ENCODE measurements around the gene ZFP30. TPM values are rescaled to one million over a fixed set of nuclear protein-coding genes. Genes with fewer than 3 reads are reported as not detected.

The ZFP30 gene
- total and polyA plus RNA-seq, 2 of the 13 experiments (the other 11 are each of a cell fraction or from before 2014, with no cell fraction given) = 3.4 to 19.2 TPM

- peak; percentile 91; the same call in 1 of the 2 replicates for TF ChIP-seq ARID4A (CRISPR knock-in tag; IDR thresholded peaks at IDR 0.05; ENCODE audit: borderline replicate concordance)
- peak; percentile 55 for TF ChIP-seq ELF1 (CRISPR knock-in tag; IDR thresholded peaks at IDR 0.05)
- TF ChIP-seq HOXD1 (CRISPR knock-in tag; IDR thresholded peaks at IDR 0.05) = no peak
- no peak for TF ChIP-seq ZNF124 (CRISPR knock-in tag; IDR thresholded peaks at IDR 0.05)
- 0 out of 2 replicates have a peak, but pooled peaks have one; percentile 41 for TF ChIP-seq HNRNPL (IDR thresholded peaks at IDR 0.05; ENCODE audit: low read depth, low read length)
- no peak for TF ChIP-seq HNF4A (CRISPR knock-in tag; IDR thresholded peaks at IDR 0.05)
- no peak for TF ChIP-seq MNT (IDR thresholded peaks at IDR 0.05)
- no peak for TF ChIP-seq ZNF780A (CRISPR knock-in tag; IDR thresholded peaks at IDR 0.05)
- TF ChIP-seq TBX3 (IDR thresholded peaks at IDR 0.05; ENCODE audit: borderline replicate concordance) = peak; percentile 51; the same call in 1 of the 2 replicates
- TF ChIP-seq MIER2 (CRISPR knock-in tag; IDR thresholded peaks at IDR 0.05) = no peak
- TF ChIP-seq GPBP1L1 (CRISPR knock-in tag; IDR thresholded peaks at IDR 0.05) = no peak
- no peak for TF ChIP-seq ZNF484 (CRISPR knock-in tag; IDR thresholded peaks at IDR 0.05; ENCODE audit: borderline replicate concordance, low read depth)
- TF ChIP-seq POLR2G (IDR thresholded peaks at IDR 0.05; ENCODE audit: low read depth, low read length) = peak; percentile 72
- no peak for TF ChIP-seq ZSCAN20 (CRISPR knock-in tag; IDR thresholded peaks at IDR 0.05; ENCODE audit: borderline replicate concordance)
- no peak for TF ChIP-seq NFE2L1 (CRISPR knock-in tag; IDR thresholded peaks at IDR 0.05; ENCODE audit: borderline replicate concordance)
- TF ChIP-seq ZNF670 (CRISPR knock-in tag; IDR thresholded peaks at IDR 0.05; ENCODE audit: borderline replicate concordance) = no peak
- peak; percentile 53; the same call in 1 of the 2 replicates for TF ChIP-seq KDM5B (CRISPR knock-in tag; IDR thresholded peaks at IDR 0.05; ENCODE audit: borderline replicate concordance)
- TF ChIP-seq ZNF274 (CRISPR knock-in tag; IDR thresholded peaks at IDR 0.05) = no peak; the same call in 1 of the 2 replicates
- no peak for TF ChIP-seq ZNF18 (CRISPR knock-in tag; IDR thresholded peaks at IDR 0.05; ENCODE audit: insufficient replicate concordance)
- peak; percentile 26; the same call in 1 of the 2 replicates for TF ChIP-seq TSC22D2 (CRISPR knock-in tag; IDR thresholded peaks at IDR 0.05; ENCODE audit: borderline replicate concordance)
- TF ChIP-seq HDAC1 (CRISPR knock-in tag; IDR thresholded peaks at IDR 0.05) = peak; percentile 25; the same call in 1 of the 2 replicates
Observed at GRCh38 chr19:37594304-37594981, 60.8 kb downstream of the ZFP30 start, which contains the start of the genes ZNF540 and ZNF571 (continued).
